IMR-90 (cell line): Measurements from ENCODE around the gene ZKSCAN4. TPM values are rescaled to one million over a fixed set of nuclear protein-coding genes. Genes with fewer than 3 reads are reported as not detected.
A peak's percentile ranks its signal among the peaks of the same experiment; 100 is the strongest.

Source experiments
- ATAC-seq: fragments of 200-7000 bp; cut with Tn5 transposase; 2 replicates; pipeline ENCODE4 v1.9.1; 2020; ENCODE audit warnings: low read depth, mild to moderate bottlenecking, moderate library complexity
- BruUV-seq: library from RNA; stranded (reverse); fragments of 400-500 nt; replicated peaks from 2 replicates; lab custom pipeline; 2021; lab: Mats Ljungman, UMichigan
- CTCF ChIA-PET: fragments of 300-600 bp; formaldehyde crosslinking; extraction: SDS; loops from one replicate; lab custom pipeline; 2021; ENCODE audit warnings: antibody characterized with exemption; lab: Yijun Ruan, JAX
- POLR2A ChIA-PET: fragments of 300-600 bp; sonication (Branson Sonifier 250); formaldehyde crosslinking; loops from one replicate; lab custom pipeline; 2022; ENCODE audit warnings: antibody characterized with exemption; ENCODE audit not compliant: unreplicated experiment; lab: Charles Lee
- DNase-seq: peaks from one replicate; pipeline ENCODE4 v3.0.0; 2013
- H2AFZ ChIP-seq: replicated peaks from 2 replicates; pipeline ENCODE3; 2013; ENCODE audit warnings: low read length, mild to moderate bottlenecking; ENCODE audit not compliant: poor library complexity
- H2AK5ac ChIP-seq: 2 replicates; pipeline ENCODE4 v1.6.1; 2013; ENCODE audit warnings: low read depth, low read length, inconsistent platforms
- H2AK9ac ChIP-seq: replicated peaks from 2 replicates; pipeline ENCODE3; 2013; ENCODE audit warnings: mild to moderate bottlenecking, low read depth, low read length, moderate library complexity; ENCODE audit not compliant: poor library complexity
- H2BK120ac ChIP-seq: 2 replicates; pipeline ENCODE4 v1.6.1; 2013; ENCODE audit warnings: low read depth, low read length, inconsistent platforms
- H2BK15ac ChIP-seq: 3 replicates; pipeline ENCODE4 v1.6.1; 2013; ENCODE audit warnings: low read depth, low read length, inconsistent platforms
- H2BK20ac ChIP-seq: 2 replicates; pipeline ENCODE4 v1.6.1; 2013; ENCODE audit warnings: low read depth, mild to moderate bottlenecking, inconsistent platforms, low read length, moderate library complexity
- H2BK5ac ChIP-seq: 2 replicates; pipeline ENCODE4 v1.6.1; 2013; ENCODE audit warnings: mild to moderate bottlenecking, low read depth, low read length, inconsistent platforms; ENCODE audit not compliant: poor library complexity, severe bottlenecking
- H3K14ac ChIP-seq: replicated peaks from 2 replicates; pipeline ENCODE4 v1.6.1; 2013; ENCODE audit warnings: low read depth, low read length, inconsistent platforms
- H3K18ac ChIP-seq: 2 replicates; pipeline ENCODE4 v1.6.1; 2013; ENCODE audit warnings: low read depth, low read length, control low read depth
- H3K23ac ChIP-seq: 2 replicates; pipeline ENCODE4 v1.6.1; 2013; ENCODE audit warnings: low read depth, low read length, inconsistent platforms
- H3K27ac ChIP-seq: 2 replicates; pipeline ENCODE4 v1.5.1; 2013; ENCODE audit warnings: mild to moderate bottlenecking, control low read depth, low read length; ENCODE audit not compliant: insufficient read depth
- H3K27me3 ChIP-seq: 2 replicates; pipeline ENCODE4 v1.6.1; 2013; ENCODE audit warnings: low read length; ENCODE audit not compliant: control insufficient read depth, insufficient read depth
- H3K36me3 ChIP-seq: 2 replicates; pipeline ENCODE4 v1.6.1; 2013; ENCODE audit warnings: low read length, mixed read lengths; ENCODE audit not compliant: control insufficient read depth, insufficient read depth
- H3K4ac ChIP-seq: 2 replicates; pipeline ENCODE4 v1.6.1; 2013; ENCODE audit warnings: low read depth, low read length, inconsistent platforms
- H3K4me1 ChIP-seq: 2 replicates; pipeline ENCODE4 v1.6.1; 2013; ENCODE audit warnings: low read length, mixed read lengths; ENCODE audit not compliant: control insufficient read depth, insufficient read depth
- H3K4me2 ChIP-seq: 2 replicates; pipeline ENCODE4 v1.6.1; 2013; ENCODE audit warnings: low read depth, mild to moderate bottlenecking, control low read depth, low read length, moderate library complexity
- H3K4me3 ChIP-seq: 2 replicates; pipeline ENCODE4 v1.5.1; 2013; ENCODE audit warnings: low read depth, mild to moderate bottlenecking, control low read depth, low read length, moderate library complexity; ENCODE audit not compliant: insufficient read depth
- H3K56ac ChIP-seq: 2 replicates; pipeline ENCODE4 v1.6.1; 2013; ENCODE audit warnings: low read length, inconsistent platforms; ENCODE audit not compliant: insufficient read depth; ENCODE audit errors: extremely low read depth
- H3K79me1 ChIP-seq, 2 experiments: 2 replicates each; pipeline ENCODE4 v1.6.1; 2013; ENCODE audit warnings: low read length in 2 of 2, inconsistent platforms in 1 of 2, low read depth in 1 of 2
- H3K9ac ChIP-seq: 2 replicates; pipeline ENCODE4 v1.6.1; 2013; ENCODE audit warnings: low read depth, low read length, control low read depth
- H3K9me1 ChIP-seq: 2 replicates; pipeline ENCODE4 v1.6.1; 2013; ENCODE audit warnings: low read length, inconsistent platforms; ENCODE audit not compliant: insufficient read depth
- H3K9me3 ChIP-seq: 2 replicates; pipeline ENCODE4 v1.6.1; 2013; ENCODE audit warnings: low read length; ENCODE audit not compliant: control insufficient read depth, insufficient read depth
- H4K20me1 ChIP-seq: 2 replicates; pipeline ENCODE4 v1.6.1; 2013; ENCODE audit warnings: low read length, inconsistent platforms; ENCODE audit not compliant: insufficient read depth
- H4K5ac ChIP-seq: 2 replicates; pipeline ENCODE4 v1.6.1; 2013; ENCODE audit warnings: mild to moderate bottlenecking, low read depth, low read length, control low read depth
- H4K8ac ChIP-seq, 2 experiments: 2 replicates each; pipeline ENCODE4 v1.6.1; 2013; ENCODE audit warnings: low read depth in 2 of 2, low read length in 2 of 2, control low read depth in 1 of 2, inconsistent platforms in 1 of 2
- H4K91ac ChIP-seq: 2 replicates; pipeline ENCODE4 v1.6.1; 2013; ENCODE audit warnings: low read depth, low read length, inconsistent platforms; ENCODE audit not compliant: insufficient read depth
- CEBPB ChIP-seq: IDR thresholded peaks from 2 replicates; pipeline ENCODE4 v1.6.1; 2012; ENCODE audit warnings: low read depth, low read length, improper control_type of control experiment
- CHD1 ChIP-seq: IDR thresholded peaks from 2 replicates; pipeline ENCODE4 v1.6.1; 2012; ENCODE audit warnings: low read depth, low read length, improper control_type of control experiment
- FOS ChIP-seq: fragments of 150-350 bp; IDR thresholded peaks from 2 replicates; pipeline ENCODE4 v1.6.1; 2016; ENCODE audit warnings: low read depth, low read length
- MAFK ChIP-seq: IDR thresholded peaks from 2 replicates; pipeline ENCODE4 v1.6.1; 2012; ENCODE audit warnings: low read depth, low read length, improper control_type of control experiment
- MXI1 ChIP-seq: IDR thresholded peaks from 2 replicates; pipeline ENCODE4 v1.6.1; 2012; ENCODE audit warnings: low read depth, mild to moderate bottlenecking, low read length, moderate library complexity, borderline replicate concordance
- RAD21 ChIP-seq: IDR thresholded peaks from 2 replicates; pipeline ENCODE4 v1.6.1; 2012; ENCODE audit warnings: low read length, improper control_type of control experiment
- RCOR1 ChIP-seq: IDR thresholded peaks from 2 replicates; pipeline ENCODE4 v1.6.1; 2012; ENCODE audit warnings: mild to moderate bottlenecking, low read length, improper control_type of control experiment; ENCODE audit not compliant: insufficient replicate concordance
- WGBS, 2 experiments: methylation state at CpG; one replicate each; pipeline versions ENCODE4 v1.1.5 to v1.1.7; 2013; ENCODE audit warnings: missing lambda C conversion rate in 2 of 2; ENCODE audit not compliant: insufficient read length in 1 of 2; ENCODE audit errors: extremely low coverage in 2 of 2; 5-methylcytosine and 5-hydroxymethylcytosine counted together
- dilution Hi-C: fragments of 300-500 bp; cut with HindIII; formaldehyde crosslinking; loops from one replicate; pipeline ENCODE4 v1.14.3; 2018; ENCODE audit warnings: low sequenced_read_pairs; ENCODE audit not compliant: unreplicated experiment
- in situ Hi-C: fragments of 300-500 bp; cut with MboI; formaldehyde crosslinking; loops from 3 replicates; pipeline ENCODE4 v1.14.3; 2019; ENCODE audit warnings: low sequenced_read_pairs, inconsistent platforms, mixed read lengths
- intact Hi-C: fragments of 100-400 bp; cut with micrococcal nuclease; formaldehyde crosslinking; loops from 2 replicates; pipeline ENCODE4 v1.10.0; 2022
- polyA plus RNA-seq, 3 experiments: library from polyadenylated mRNA; depleted of rRNA; stranded (reverse); fragments of >200 nt; gene quantifications; 2 replicates each; pipeline ENCODE4 v1.2.3, GENCODE V29; 2012; ENCODE audit warnings: low replicate concordance in 1 of 3
- total RNA-seq: library from RNA; depleted of rRNA; stranded (reverse); fragments of >200 nt; gene quantifications from 2 replicates; pipeline ENCODE4 v1.2.3, GENCODE V29; 2012
- TF ChIP-seq, protein P1 (sequence below): conservative IDR thresholded peaks from 2 replicates; pipeline ENCODE4 v1.5.1; 2012; ENCODE audit warnings: mild to moderate bottlenecking, low read depth, low read length, improper control_type of control experiment
- TF ChIP-seq, protein P2 (sequence below): fragments of 150-350 bp; IDR thresholded peaks from 2 replicates; pipeline ENCODE4 v1.6.1; 2017; ENCODE audit warnings: mild to moderate bottlenecking, antibody characterized with exemption, low read length, low read depth

The ZKSCAN4 gene
- total and polyA plus RNA-seq, 2 of the 4 experiments (the other 2 are of a cell fraction), result 2.4 to 5.7 TPM

DNA sequence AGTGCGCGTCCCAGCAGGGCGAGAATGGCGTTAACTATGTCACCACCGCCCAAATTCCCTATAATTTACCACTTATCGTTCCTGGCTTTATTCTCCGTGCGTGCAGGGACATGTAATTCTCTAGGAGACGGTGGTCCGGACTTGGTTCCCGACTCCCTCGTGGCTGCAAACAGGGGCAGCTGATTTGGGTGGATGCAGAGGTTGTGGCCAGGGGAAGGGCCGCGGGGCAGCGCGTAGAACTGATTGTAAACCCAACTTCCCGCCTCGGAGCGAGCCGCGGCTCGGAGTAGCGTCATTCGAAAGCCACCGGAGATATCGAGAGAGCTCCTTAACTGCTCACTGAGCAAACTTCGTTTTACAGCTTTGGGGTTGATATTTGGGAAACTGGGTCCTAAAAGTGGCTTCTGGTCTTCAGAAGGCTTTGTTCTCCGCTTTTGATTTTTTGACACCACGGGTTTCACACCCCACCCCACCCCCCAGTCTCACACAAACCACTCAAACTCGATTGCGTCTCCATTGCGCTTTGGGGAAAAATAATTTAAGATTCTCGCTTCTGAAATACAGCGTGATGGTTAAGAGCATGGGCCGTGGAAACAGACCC lies 44.5 kb downstream of the ZKSCAN4 start:
- Histone ChIP-seq H3K36me3 (no peaks in the 10 kb centered on the region), H3K4me3 (peak overlapping the region; percentile 48), H2BK5ac (no peak overlapping the region), H2AK5ac (no peak overlapping the region), H3K27me3 (peaks cover 39% of the 10 kb centered on the region), H3K27ac (no peak overlapping the region), H2AK9ac (peak overlapping the region; percentile 42), H3K18ac (no peak overlapping the region), H4K8ac (no peak overlapping the region), H3K23ac (peak overlapping the region; percentile 54; the same call in 1 of the 2 replicates), H3K56ac (no peak overlapping the region), H3K9me3 (peaks cover 3% of the 10 kb centered on the region), H3K79me1 (no peaks in the 10 kb centered on the region), H3K9ac (no peak overlapping the region), H3K4me1 (no peaks in the 10 kb centered on the region), H3K9me1 (no peaks in the 10 kb centered on the region), H2BK15ac (no peak overlapping the region), H4K91ac (no peak overlapping the region), H3K4ac (no peak overlapping the region), H3K14ac (no peak overlapping the region), H3K4me2 (peak overlapping the region; percentile 89), H4K5ac (no peak overlapping the region), H4K20me1 (no peaks in the 10 kb centered on the region), H2BK120ac (no peak overlapping the region), H2BK20ac (no peak overlapping the region), H2AFZ (peak overlapping the region; percentile 89)
- WGBS, 2 experiments, result no CpG with 5 or more reads among the region's 35 CpGs
- dilution Hi-C loops (no loop called here), intact Hi-C loops (loop anchor here (5.0 kb wide), 1 partner anchor 45 kb away; no protein-coding TSS in a partner anchor), in situ Hi-C loops (no loop called here)
- no peak for TF ChIP-seq FOS
- no peak for TF ChIP-seq MAFK
- TF ChIP-seq CEBPB, result no peak
- TF ChIP-seq MXI1, result no peak
- TF ChIP-seq RCOR1, result no peak
- TF ChIP-seq RAD21, result no peak
- TF ChIP-seq, protein P1, sequence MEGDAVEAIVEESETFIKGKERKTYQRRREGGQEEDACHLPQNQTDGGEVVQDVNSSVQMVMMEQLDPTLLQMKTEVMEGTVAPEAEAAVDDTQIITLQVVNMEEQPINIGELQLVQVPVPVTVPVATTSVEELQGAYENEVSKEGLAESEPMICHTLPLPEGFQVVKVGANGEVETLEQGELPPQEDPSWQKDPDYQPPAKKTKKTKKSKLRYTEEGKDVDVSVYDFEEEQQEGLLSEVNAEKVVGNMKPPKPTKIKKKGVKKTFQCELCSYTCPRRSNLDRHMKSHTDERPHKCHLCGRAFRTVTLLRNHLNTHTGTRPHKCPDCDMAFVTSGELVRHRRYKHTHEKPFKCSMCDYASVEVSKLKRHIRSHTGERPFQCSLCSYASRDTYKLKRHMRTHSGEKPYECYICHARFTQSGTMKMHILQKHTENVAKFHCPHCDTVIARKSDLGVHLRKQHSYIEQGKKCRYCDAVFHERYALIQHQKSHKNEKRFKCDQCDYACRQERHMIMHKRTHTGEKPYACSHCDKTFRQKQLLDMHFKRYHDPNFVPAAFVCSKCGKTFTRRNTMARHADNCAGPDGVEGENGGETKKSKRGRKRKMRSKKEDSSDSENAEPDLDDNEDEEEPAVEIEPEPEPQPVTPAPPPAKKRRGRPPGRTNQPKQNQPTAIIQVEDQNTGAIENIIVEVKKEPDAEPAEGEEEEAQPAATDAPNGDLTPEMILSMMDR, result no peak
- TF ChIP-seq CHD1, result no peak
- TF ChIP-seq, protein P2, sequence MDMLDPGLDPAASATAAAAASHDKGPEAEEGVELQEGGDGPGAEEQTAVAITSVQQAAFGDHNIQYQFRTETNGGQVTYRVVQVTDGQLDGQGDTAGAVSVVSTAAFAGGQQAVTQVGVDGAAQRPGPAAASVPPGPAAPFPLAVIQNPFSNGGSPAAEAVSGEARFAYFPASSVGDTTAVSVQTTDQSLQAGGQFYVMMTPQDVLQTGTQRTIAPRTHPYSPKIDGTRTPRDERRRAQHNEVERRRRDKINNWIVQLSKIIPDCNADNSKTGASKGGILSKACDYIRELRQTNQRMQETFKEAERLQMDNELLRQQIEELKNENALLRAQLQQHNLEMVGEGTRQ, result no peak
- CTCF ChIA-PET, result interaction anchor here (1.1 kb wide), 1 partner anchor 22 kb away, joined by 4 read pairs; no protein-coding TSS in a partner anchor
- POLR2A ChIA-PET, result interaction anchor here (0.5 to 0.9 kb wide), 2 partner anchors 11 to 16 kb away, joined by 3 to 5 read pairs; no protein-coding TSS in a partner anchor
- DNase-seq (peak; percentile 34), ATAC-seq (peak; percentile 76)
- BruUV-seq, result no TSS peak
